T-helper 17 cell (primary cell): Measurements from ENCODE around the gene C1orf74. TPM values are rescaled to one million over a fixed set of nuclear protein-coding genes. Genes with fewer than 3 reads are reported as not detected.

Experiments
- ATAC-seq: fragments of 150-1000 bp; cut with Tn5 transposase; 2 replicates; pipeline ENCODE4 v1.10.0; 2021; ENCODE audit warnings: mild to moderate bottlenecking, moderate library complexity
- DNase-seq, 3 donors: peaks; one replicate each; pipeline versions ENCODE4 v3.0.0 to v3.0.0-alpha.2; 2020 to 2021
- H3K9me3 ChIP-seq: one replicate; pipeline ENCODE4 v1.7.0; 2013; ENCODE audit warnings: low read length, mild to moderate bottlenecking; ENCODE audit not compliant: control insufficient read depth, poor library complexity, severe bottlenecking
- H3K27ac Mint-ChIP-seq: one replicate; pipeline ENCODE4 v1.8.0; 2022; ENCODE audit warnings: mild to moderate bottlenecking, moderate library complexity, mixed read lengths
- H3K27me3 Mint-ChIP-seq: one replicate; pipeline ENCODE4 v1.8.0; 2022; ENCODE audit warnings: mixed read lengths
- H3K36me3 Mint-ChIP-seq: one replicate; pipeline ENCODE4 v1.8.0; 2022; ENCODE audit warnings: low read depth, mixed read lengths
- H3K4me1 Mint-ChIP-seq: one replicate; pipeline ENCODE4 v1.8.0; 2022; ENCODE audit warnings: mild to moderate bottlenecking, mixed read lengths
- H3K4me3 Mint-ChIP-seq: one replicate; pipeline ENCODE4 v1.8.0; 2022; ENCODE audit warnings: mild to moderate bottlenecking, moderate library complexity, mixed read lengths
- total RNA-seq, 4 donors: library from RNA in 2 of 4; stranded (reverse) in 2 of 4; gene quantifications; one replicate each; pipeline ENCODE4 v1.2.3 and lab custom pipeline; 2022 to 2026

The C1orf74 gene
- total RNA-seq: under 1 TPM; 0.42 to 0.50 TPM
- total RNA-seq (lab: John Stamatoyannopoulos, UW): 0.23 reads per million in 2 donors

- no peaks in the 10 kb centered on the region for H3K9me3 ChIP-seq
- ATAC-seq (peak; percentile 99), DNase-seq (peak; percentile 98 to 99 (median 98))
- Mint-ChIP-seq H3K4me1 (peaks cover 30% of the 10 kb centered on the region), H3K27me3 (peaks cover 10% of the 10 kb centered on the region), H3K4me3 (peak within 1 kb of the TSS; percentile 87), H3K36me3 (peaks cover 3% of the 10 kb centered on the region), H3K27ac (peak within 1 kb of the TSS; percentile 95)
Observed at GRCh38 chr1:209784265-209785169, at the start of gene C1orf74. TSS of gene C1orf74 (minus strand) at chr1:209784559. CDS start at chr1:209783634, 925 bp downstream.

GRCh38 chr1:209831615-209832014 lies 47.3 kb upstream of the C1orf74 start:
- Mint-ChIP-seq H3K4me1 (peaks cover 22% of the 10 kb centered on the region), H3K36me3 (peaks cover 12% of the 10 kb centered on the region), H3K27ac (no peak overlapping the region), H3K4me3 (no peak overlapping the region), H3K27me3 (no peaks in the 10 kb centered on the region)
- no peak for ATAC-seq
- no peak for DNase-seq
- no peaks in the 10 kb centered on the region for H3K9me3 ChIP-seq

- H3K36me3 Mint-ChIP-seq: peaks cover 12% of the 10 kb centered on the region
Observed at GRCh38 chr1:209830722-209831121, 46.4 kb upstream of the C1orf74 start.

GRCh38 chr1:209829716-209830115 lies 45.4 kb upstream of the C1orf74 start:
- H3K27me3 Mint-ChIP-seq: no peaks in the 10 kb centered on the region
- ATAC-seq (no peak), DNase-seq (no peak)
- peaks cover 22% of the 10 kb centered on the region for H3K4me1 Mint-ChIP-seq
- H3K9me3 ChIP-seq: no peaks in the 10 kb centered on the region
- peak overlapping the region; percentile 94 for H3K4me3 Mint-ChIP-seq
- H3K36me3 Mint-ChIP-seq: peaks cover 12% of the 10 kb centered on the region
- H3K27ac Mint-ChIP-seq: peak overlapping the region; percentile 82

More at GRCh38 chr1:209830722-209831121, 46.4 kb upstream of the C1orf74 start:
- ATAC-seq (no peak), DNase-seq (no peak)
- Mint-ChIP-seq H3K27ac (no peak overlapping the region), H3K4me3 (no peak overlapping the region), H3K27me3 (no peaks in the 10 kb centered on the region), H3K4me1 (peaks cover 22% of the 10 kb centered on the region)
- no peaks in the 10 kb centered on the region for H3K9me3 ChIP-seq

GRCh38 chr1:209827384-209828262 lies 43.3 kb upstream of the C1orf74 start, which contains the start of gene UTP25:
TSS of gene UTP25 (plus strand) at chr1:209827972. CDS start at chr1:209828064, 92 bp downstream.
- peaks cover 9% of the 10 kb centered on the region for H3K36me3 Mint-ChIP-seq

GRCh38 chr1:209825591-209826434 lies 41.5 kb upstream of the C1orf74 start:
- H3K9me3 ChIP-seq: no peaks in the 10 kb centered on the region
- Mint-ChIP-seq H3K4me1 (peaks cover 18% of the 10 kb centered on the region), H3K27ac (no peak overlapping the region), H3K4me3 (no peak overlapping the region), H3K27me3 (peaks cover 21% of the 10 kb centered on the region), H3K36me3 (peaks cover 7% of the 10 kb centered on the region)
- DNase-seq (no peak), ATAC-seq (no peak)

More at GRCh38 chr1:209827384-209828262, 43.3 kb upstream of the C1orf74 start, which contains the start of gene UTP25:
- Mint-ChIP-seq H3K4me1 (peaks cover 21% of the 10 kb centered on the region), H3K27ac (peak within 1 kb of the TSS; percentile 74), H3K27me3 (peaks cover 6% of the 10 kb centered on the region), H3K4me3 (peak within 1 kb of the TSS; percentile 94)
- ATAC-seq: peak; percentile 91
- no peaks in the 10 kb centered on the region for H3K9me3 ChIP-seq
- peak; percentile 70 to 88 (median 84) for DNase-seq

- Mint-ChIP-seq H3K27ac (no peak overlapping the region), H3K36me3 (peaks cover 8% of the 10 kb centered on the region), H3K4me3 (peak overlapping the region; percentile 36), H3K27me3 (peaks cover 32% of the 10 kb centered on the region), H3K4me1 (peaks cover 9% of the 10 kb centered on the region)
- no peaks in the 10 kb centered on the region for H3K9me3 ChIP-seq
- ATAC-seq: peak; percentile 37
- no peak for DNase-seq
Observed at GRCh38 chr1:209823143-209824041, 39.0 kb upstream of the C1orf74 start.

GRCh38 chr1:209822706-209823105 lies 38.3 kb upstream of the C1orf74 start:
- Mint-ChIP-seq H3K4me1 (peaks cover 9% of the 10 kb centered on the region), H3K4me3 (peak overlapping the region; percentile 36), H3K27ac (no peak overlapping the region), H3K27me3 (peaks cover 35% of the 10 kb centered on the region), H3K36me3 (peaks cover 8% of the 10 kb centered on the region)
- no peak for DNase-seq
- no peak for ATAC-seq
- no peaks in the 10 kb centered on the region for H3K9me3 ChIP-seq

GRCh38 chr1:209820986-209821385 lies 36.6 kb upstream of the C1orf74 start:
- H3K27me3 Mint-ChIP-seq: peaks cover 35% of the 10 kb centered on the region
- H3K9me3 ChIP-seq: no peaks in the 10 kb centered on the region
- ATAC-seq (no peak), DNase-seq (no peak)
- peaks cover 9% of the 10 kb centered on the region for H3K4me1 Mint-ChIP-seq
- H3K36me3 Mint-ChIP-seq: peaks cover 8% of the 10 kb centered on the region
- H3K27ac Mint-ChIP-seq: no peak overlapping the region
- H3K4me3 Mint-ChIP-seq: no peak overlapping the region

- peak overlapping the region; percentile 9 for H3K27ac Mint-ChIP-seq
- peaks cover 8% of the 10 kb centered on the region for H3K36me3 Mint-ChIP-seq
- ATAC-seq (no peak), DNase-seq (no peak)
- peaks cover 16% of the 10 kb centered on the region for H3K4me1 Mint-ChIP-seq
- no peaks in the 10 kb centered on the region for H3K9me3 ChIP-seq
- H3K27me3 Mint-ChIP-seq: peaks cover 35% of the 10 kb centered on the region
- no peak overlapping the region for H3K4me3 Mint-ChIP-seq
Observed at GRCh38 chr1:209819058-209819457, 34.7 kb upstream of the C1orf74 start.

GRCh38 chr1:209817691-209818090 lies 33.3 kb upstream of the C1orf74 start:
- H3K9me3 ChIP-seq: no peaks in the 10 kb centered on the region
- H3K4me1 Mint-ChIP-seq: peaks cover 11% of the 10 kb centered on the region
- no peak for ATAC-seq
- no peak overlapping the region for H3K4me3 Mint-ChIP-seq
- no peak overlapping the region for H3K27ac Mint-ChIP-seq
- H3K36me3 Mint-ChIP-seq: peaks cover 4% of the 10 kb centered on the region
- no peak for DNase-seq
- H3K27me3 Mint-ChIP-seq: peaks cover 33% of the 10 kb centered on the region
